Measurements from ENCODE around the gene TRPT1.

Gene TRPT1

DNA sequence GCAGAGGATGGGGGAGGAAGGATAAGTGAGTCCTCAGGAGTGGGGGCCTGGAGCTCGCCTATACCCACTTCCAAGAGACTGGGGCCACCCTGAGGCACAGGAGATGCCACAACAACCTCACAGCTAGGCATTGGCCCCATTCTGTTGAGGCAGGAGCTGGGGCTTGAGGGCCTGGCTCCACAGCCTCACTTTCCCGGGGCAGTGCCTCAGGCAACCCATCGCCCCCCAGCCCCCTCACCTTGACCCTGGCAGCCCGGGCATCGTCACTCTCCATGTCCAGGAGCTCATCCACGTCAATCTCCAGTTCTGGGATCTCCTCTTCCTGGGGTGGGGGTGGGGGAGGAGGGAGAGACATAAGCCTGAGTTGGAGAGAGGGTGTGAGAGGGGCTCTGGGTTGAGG is 19.0 kb upstream of the TRPT1 start:
- no peak for DNase-seq (ENCODE audit: low spot score)

DNA sequence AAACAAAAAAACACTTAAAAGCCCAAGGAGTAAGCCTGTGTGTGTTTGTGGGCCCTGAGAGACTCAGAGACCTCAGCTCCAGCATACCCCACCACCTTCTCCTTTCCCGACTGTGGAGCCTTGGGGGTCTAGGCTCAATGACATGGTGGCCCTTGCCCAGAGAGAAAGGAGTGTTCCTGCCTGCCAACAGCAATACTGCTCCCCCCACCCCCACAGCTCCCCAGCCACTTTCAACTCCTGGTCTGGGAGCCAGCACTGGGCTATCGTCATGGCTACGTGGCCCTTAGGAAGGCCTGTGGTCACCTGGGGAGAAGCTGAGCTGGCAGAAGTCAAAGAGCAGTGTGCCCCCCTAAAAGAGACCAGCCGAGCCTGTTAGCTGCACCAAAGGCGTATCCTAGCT is 18.1 kb upstream of the TRPT1 start:
- DNase-seq (ENCODE audit: low spot score): no peak

DNA sequence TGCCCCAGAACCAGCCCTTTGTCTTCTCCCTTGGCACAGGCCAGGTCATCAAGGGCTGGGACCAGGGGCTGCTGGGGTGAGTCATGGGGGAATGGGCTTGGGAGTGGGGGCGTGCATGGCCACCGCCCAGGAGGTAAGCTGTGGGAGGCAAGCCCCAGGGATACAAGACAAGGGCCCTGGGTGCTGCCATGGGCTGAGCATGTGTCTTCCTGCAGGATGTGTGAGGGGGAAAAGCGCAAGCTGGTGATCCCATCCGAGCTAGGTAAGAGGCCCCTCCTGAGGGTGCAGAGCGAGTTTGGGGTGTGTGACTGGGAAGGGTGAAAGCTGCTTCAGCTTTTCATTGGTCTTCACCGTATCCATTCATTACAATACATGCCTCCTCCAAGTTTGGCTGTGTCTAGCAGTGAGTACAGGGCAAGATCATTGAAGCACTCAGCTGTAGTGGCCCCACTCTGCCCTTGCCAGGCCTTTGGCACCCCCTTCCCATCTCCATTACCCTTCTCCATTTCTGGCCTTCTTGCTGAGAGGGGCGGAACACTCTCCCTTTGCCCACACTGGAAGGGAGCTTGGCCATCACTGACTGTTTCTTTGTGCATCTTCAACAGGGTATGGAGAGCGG is 17.4 kb upstream of the TRPT1 start:
- no peak for DNase-seq (ENCODE audit: low spot score)

DNA sequence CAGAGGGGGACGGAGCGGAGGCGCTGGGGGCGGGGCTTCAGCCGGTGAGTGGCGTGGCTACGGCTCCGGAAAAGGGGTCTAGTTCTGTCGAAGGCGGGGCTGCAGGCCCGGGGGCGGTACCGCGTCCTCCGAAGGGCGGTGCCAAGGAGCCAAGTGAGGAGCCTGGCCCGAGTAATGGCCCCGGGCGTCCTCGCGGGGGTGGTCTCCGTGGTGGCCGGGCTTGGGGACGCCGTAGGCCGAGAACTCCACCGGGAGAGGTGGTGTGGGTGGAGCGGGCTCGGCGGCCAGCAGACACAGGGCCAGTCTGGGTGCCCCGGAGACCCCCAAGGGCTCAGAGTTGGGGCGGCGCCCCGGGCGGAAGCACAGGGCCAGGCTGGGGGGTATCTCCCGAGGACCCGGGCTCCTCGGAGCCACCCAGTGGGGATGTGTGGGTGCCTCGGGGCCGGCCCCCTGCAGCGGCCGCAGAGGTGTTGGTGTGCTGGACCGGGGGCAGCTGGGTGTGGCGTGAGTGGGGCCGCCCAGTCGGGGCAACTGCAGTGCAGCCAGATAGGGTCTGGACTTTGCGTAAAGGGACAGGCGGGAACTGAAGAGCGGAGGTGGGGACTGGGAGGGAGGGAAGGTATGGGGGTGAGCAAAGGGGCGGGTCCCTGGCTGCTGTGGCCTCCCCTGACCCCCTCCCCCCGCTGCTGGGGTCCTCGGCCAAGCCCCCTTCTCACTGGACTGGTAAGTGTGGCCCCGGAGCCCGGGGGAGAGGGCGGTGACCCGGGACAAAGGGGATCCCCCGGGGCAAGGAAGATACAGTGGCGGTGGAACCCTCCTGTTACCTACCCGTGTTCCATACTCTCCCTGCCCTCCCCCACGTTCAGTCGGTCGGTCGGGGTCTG is 15.7 kb upstream of the TRPT1 start:
- peak; percentile 32 for DNase-seq (ENCODE audit: low spot score)

DNA sequence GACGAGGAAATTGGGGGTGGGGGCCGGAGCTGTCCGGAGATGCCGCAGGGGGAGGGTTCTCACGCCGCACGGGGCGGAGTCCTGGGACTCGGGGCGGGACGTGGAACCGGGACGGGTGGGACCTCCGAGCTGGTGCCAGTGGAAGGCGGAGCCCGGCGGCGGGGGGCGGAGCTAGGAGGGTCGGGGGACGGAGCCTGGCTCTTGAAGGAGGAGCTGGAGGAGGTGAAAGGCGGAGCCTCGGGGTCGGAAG is 15.2 kb upstream of the TRPT1 start:
- DNase-seq (ENCODE audit: low spot score): peak; percentile 99

DNA sequence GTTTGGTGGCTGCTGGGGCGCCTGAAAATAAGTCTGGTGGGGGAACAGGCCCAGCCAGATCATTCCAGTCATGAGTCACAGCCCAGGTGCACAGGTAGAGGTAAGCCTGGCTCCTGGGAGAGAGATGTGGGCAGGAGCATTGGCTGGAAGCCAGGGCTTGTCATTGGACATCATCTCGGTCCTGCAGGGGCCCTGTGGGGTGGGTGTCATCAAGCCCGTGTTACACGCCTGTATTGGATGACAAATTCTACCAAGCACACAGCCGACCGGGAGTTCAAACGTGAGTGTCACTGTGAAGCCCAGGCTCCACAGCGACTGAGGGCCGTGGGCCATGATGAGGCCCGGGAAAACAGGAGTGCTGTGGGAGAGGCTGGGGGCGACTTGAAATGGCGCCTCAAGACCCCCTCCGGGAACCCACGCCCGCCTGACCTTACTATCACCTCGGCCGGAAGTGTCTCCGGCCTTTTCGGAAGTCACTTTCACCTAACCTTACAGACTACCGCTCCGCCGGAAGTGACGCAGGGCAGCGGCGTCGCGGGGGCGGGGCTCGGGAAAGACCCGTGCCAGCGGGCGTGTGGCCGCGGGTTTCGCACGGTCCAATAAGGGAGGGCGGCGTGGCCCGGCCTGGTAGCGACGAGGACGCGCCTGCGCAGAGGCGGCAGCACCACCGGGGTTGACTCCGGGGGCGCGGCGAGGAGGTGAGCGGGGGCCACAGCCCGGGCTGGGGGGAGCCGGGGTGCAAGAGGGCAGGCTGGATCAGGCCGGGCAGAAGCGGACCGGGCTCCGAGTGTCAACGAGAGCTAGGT is 14.7 kb upstream of the TRPT1 start, which contains the start of gene FKBP2:
Gene FKBP2, plus strand, starts transcription at position 661 of the 806 bp plus-strand sequence. CDS start 1,293 bp downstream, outside the sequence.
- DNase-seq (ENCODE audit: low spot score): peak; percentile 96

DNA sequence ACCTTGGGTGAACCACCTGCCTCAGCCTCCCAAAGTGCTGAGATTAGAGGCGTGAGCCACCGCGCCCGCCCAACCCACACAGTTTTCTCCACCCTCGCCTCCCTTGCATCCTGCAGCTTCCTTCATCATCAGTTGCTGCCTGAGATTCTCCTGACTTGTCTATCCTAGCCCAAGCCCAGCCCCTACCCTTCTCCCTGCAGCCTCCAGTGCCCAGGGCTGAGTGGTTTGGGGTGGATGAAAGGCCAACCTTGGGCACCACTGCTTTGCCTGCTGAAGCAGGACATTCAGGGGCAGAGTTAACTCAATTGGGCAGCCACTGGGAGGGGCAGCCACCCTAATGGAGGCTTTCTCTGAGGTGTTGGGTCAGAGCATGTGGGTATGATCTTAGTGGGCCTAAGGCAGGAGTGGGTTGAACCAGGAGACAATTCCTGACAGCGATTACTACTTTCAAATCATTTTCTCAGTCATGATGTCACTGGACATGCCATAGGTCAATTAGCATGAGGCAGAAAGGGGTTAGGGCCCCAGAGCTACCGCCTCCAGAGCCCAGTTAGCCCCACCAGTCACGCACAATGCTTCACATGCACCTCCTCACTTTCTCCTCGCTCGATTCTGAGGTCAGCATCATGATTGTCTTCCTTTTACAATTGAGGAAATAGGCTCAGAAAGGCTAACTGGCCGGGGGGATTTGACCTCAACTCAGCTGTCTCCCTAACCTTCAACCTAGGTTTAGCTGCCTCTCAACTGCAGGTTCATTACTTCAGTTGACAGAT is 13.9 kb upstream of the TRPT1 start:
- no peak for DNase-seq (ENCODE audit: low spot score)

DNA sequence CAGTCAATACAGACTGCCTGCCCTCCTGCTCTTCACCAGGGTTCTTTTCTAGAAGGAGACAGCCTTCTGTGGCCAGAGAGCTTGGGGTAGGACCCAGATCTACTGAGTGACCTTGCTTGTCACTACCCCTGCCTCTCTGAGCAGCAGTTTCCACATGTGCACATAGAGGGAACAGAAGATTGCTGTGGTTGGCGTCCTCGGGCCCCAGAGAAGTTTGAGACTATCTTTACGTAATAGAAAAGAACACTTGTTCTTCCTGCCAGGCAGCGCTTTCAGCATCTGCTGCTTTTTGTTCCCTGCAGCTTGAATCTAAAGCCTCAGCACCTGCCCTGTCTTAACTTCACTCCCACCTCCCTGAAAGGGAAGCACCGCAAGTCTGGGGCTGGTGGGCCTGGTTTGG is 13.0 kb upstream of the TRPT1 start:
- DNase-seq (ENCODE audit: low spot score): no peak

DNA sequence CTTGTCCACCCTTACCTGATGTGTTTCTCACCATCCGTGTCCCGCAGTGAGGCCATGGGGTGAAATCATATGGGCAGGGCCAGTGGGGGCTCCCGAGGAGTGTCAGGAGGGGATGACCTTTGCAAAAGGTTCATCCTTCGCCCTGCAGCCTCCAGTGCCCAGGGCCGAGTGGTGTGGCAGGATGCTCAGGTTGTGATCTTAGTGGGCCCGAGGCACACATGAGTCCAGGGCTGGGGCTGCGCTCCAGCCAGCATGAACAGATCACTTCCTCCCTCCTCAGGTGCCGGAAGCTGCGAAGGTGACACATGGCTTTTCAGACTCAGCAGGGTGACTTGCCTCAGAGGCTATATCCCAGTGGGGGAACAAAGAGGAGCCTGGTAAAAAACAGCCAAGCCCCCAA is 12.1 kb upstream of the TRPT1 start:
- no peak for DNase-seq (ENCODE audit: low spot score)

DNA sequence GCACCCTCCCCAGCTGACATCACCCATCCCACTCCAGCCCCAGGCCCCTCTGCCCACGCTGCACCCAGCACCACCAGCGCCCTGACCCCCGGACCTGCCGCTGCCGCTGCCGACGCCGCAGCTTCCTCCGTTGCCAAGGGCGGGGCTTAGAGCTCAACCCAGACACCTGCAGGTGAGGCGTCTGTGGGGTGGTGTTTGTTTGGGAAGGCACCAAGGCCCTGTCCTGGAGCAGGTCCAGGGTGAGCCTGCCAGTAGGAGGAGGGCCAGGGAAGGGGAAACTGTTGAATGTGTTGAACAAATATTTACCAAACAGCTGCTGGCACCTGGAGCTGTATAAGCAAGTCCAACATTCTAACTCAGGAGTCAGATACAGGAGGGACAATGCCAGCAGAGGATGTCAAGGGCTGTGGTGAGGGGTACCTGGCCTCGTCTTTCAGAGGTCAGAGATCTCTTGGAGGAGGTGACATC is 11.5 kb upstream of the TRPT1 start:
- no peak for DNase-seq (ENCODE audit: low spot score)

DNA sequence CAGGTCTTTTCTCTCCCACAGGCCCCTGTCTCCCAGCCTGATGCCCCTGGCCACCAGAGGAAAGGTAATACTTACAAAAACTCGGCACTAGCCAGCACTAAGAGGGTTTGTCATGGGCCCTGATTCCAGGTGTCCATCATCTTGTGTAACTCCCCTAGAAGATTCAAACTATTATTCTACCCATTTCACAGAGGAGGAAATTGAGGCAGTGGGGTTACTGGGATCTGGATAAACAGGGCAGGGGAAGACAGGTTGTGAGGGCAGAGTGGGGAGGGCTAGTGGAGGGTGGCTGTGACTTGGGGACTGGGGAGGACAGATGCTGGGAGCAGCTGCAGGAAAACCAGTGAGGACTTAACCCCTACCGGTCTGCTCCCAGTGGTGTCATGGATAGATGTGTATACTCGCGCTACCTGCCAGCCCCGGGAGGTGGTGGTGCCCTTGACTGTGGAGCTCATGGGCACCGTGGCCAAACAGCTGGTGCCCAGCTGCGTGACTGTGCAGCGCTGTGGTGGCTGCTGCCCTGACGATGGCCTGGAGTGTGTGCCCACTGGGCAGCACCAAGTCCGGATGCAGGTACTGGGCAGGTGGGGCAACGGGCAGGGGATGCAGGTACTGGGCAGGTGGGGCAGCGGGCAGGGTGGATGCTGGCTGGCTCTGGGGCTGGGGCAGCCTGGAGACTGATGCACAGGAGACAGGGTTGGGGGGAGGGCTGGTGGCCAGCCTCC is 9.6 kb upstream of the TRPT1 start:
- DNase-seq (ENCODE audit: low spot score): no peak

DNA sequence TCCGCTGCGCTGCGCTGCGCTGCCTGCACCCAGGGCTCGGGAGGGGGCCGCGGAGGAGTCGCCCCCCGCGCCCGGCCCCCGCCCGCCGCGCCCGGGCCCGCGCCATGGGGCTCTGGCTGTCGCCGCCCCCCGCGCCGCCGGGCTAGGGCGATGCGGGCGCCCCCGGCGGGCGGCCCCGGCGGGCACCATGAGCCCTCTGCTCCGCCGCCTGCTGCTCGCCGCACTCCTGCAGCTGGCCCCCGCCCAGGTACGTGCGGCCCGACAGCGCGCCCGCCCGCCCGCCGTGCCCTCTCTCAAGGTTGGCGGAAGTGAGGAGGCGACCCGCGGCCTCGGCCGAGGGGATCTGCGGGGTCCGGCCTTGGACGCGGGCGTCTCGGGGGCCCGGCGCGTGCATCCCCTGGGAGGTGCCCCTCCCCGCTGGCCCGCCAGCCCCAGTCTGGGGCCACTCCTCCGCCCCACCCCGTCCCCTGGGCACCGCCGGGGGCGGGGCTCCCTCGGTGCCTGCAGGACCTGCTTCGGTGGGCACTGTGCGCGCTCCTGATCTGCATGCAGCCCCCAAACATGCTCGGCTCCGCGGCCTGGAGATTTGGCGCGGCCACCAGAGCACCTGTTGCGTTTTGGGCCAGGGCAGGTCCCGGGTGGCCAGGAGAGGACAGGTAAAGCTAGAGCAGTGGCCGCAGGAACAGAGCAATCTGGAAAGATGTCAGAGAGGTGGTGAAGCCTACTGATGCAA is 8.8 kb upstream of the TRPT1 start:
- DNase-seq (ENCODE audit: low spot score): peak; percentile 34

DNA sequence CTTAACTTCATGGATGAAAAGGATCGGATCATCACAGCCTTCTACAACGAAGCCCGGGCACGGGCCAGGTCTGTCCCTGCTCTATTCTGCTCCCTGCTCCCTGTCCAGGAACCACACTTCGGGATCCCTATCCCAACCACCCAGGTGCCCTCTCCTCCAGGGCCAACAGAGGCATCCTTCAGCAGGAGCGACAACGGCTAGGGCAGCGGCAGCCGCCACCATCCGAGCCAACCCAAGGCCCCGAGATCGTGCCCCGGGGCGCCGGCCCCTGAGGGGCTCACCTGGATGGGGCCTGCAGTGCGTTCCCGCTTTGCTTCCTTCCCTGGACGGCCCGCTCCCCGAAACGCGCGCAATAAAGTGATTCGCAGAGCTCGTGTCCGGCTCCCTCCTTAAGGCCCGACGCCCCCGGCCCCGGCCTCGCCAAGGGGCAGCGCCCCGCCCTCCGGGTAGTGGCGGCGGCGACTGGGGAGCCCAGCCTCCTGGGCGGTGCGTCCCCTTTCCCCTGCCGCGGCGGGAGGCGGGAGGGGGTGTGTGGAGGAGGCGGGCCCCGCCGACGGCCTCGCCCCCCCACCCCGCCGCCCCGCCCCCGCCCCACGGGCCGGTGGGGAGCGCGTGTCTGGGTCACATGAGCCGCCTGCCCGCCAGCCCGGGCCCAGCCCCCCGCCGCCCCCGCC is 8.1 kb upstream of the TRPT1 start, which contains the start of gene VEGFB:
Gene VEGFB, plus strand, starts transcription at position 672 of the 674 bp plus-strand sequence. CDS start 250 bp downstream, outside the sequence.
- DNase-seq (ENCODE audit: low spot score): peak; percentile 58

DNA sequence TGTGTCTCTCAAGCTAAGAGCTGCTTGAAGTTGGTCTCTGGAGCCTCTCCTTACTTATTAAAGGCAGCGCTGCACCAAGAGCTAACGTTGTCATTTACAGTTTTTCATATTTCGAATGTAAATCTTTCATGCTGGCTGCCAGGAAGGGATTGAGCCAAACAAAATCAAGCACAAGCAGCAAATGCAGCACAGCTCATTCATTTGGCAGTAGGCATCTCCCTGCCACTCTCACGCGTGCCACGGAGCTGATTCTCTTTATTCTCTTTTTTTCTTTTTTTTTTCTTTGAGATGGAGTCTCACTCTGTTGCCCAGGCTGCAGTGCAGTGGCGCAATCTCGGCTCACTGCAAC is 7.0 kb upstream of the TRPT1 start:
- no peak for DNase-seq (ENCODE audit: low spot score)

DNA sequence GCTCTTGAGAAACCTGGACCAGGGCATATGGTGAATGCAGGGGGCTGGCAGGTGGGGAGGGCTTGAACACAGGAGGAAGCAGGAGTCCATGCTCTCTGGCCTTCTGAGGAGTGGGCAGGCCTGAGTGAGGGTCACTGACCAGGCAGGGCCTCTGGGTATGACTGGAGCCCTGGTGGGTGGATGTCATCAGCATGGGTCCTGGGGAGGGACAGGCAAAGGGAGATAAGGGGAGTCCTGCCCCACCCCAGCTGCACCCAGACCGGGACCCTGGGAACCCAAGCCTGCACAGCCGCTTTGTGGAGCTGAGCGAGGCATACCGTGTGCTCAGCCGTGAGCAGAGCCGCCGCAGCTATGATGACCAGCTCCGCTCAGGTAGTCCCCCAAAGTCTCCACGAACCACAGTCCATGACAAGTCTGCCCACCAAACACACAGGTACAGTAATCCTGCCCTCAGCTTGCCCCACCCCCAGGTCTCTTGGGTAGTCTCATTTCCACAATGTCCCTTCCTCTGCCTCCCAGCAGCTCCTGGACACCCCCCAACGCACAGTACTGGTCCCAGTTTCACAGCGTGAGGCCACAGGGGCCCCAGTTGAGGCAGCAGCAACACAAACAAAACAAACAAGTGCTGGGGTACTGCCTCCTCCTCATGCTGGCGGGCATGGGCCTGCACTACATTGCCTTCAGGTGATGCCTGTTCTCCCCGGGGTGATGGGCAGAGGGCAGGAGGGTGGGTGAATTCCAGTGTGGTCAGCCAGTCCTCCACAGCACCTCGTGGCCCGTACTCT is 6.4 kb upstream of the TRPT1 start:
- DNase-seq (ENCODE audit: low spot score): no peak

DNA sequence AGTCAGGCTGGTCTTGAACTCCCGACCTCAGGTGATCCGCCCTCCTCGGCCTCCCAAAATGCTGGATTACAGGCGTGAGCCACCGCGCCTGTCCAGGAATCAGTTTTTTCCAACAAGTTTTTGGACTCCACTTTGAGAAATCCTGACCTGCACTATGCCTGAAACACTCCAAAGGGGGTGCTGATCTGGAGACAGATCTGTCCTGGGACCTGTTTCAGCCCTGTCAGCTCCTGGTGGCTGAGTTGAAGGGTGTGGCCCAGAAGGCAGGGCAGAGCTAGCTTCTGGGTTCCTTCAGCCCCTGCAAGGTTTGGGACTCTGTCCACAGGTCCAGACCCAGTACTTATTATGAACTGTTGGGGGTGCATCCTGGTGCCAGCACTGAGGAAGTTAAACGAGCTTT is 5.6 kb upstream of the TRPT1 start:
- no peak for DNase-seq (ENCODE audit: low spot score)

DNA sequence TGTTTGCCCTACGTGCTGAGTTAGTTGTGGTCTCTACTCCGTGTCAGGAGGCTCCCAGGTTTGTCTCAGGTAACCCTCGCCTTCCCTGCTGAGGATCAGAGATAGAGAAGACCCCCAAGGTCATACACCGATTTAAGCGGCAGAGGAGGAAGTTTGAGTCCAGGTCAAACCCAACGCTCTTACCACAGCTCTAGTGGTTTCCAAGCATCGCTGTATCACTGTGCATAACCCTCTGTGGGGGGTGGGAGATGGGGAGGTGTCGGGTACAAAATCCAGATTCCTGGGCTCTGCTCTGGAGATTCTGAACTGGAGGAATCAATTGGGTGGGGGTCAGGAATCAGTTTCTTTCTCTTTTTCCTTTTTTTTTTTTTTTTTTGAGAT is 5.0 kb upstream of the TRPT1 start:
- no peak for DNase-seq (ENCODE audit: low spot score)

DNA sequence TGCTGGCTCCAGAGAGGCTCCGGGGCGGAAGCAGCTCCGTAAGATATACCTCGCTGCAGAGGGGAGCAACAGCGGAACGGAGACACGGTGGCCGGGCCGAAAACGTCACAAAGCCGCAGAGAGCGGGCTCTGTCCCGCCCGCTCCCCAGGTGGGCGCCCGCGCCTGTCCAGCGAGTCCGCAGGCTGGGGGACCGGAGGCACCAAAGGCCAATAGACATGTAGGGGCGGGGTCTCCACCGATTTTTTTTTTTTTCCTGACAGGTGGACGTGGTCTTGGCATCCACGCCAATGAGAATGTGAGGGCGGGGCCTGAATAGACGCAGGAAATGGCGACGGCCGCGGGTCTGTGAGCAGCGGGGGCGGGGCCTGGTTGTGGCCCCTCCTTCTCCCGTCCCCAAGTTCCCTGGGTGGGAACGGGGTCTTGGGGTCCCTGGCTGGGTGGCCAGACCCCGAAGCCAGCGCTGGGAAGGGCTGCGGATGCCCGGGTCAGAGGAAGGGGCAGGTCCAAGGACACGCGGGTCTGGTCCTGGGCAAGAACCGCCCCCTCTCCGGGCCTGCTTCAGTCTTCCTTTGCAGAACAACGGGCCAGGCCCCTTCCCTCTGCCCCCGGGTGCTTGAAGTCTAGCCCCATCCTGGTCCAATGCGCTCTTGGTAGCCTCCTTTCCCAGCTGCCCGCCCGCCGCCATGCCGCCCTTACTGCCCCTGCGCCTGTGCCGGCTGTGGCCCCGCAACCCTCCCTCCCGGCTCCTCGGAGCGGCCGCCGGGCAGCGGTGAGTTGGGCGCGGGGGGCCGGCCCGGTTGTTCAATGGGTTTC is 4.4 kb upstream of the TRPT1 start, which contains the start of gene DNAJC4:
Gene DNAJC4, plus strand, starts transcription at position 378 of the 814 bp plus-strand sequence. Its CDS starts 307 bp downstream, at position 685.
- DNase-seq (ENCODE audit: low spot score): peak; percentile 90
